ENCODE results near the gene FANCC.

The FANCC gene

DNA sequence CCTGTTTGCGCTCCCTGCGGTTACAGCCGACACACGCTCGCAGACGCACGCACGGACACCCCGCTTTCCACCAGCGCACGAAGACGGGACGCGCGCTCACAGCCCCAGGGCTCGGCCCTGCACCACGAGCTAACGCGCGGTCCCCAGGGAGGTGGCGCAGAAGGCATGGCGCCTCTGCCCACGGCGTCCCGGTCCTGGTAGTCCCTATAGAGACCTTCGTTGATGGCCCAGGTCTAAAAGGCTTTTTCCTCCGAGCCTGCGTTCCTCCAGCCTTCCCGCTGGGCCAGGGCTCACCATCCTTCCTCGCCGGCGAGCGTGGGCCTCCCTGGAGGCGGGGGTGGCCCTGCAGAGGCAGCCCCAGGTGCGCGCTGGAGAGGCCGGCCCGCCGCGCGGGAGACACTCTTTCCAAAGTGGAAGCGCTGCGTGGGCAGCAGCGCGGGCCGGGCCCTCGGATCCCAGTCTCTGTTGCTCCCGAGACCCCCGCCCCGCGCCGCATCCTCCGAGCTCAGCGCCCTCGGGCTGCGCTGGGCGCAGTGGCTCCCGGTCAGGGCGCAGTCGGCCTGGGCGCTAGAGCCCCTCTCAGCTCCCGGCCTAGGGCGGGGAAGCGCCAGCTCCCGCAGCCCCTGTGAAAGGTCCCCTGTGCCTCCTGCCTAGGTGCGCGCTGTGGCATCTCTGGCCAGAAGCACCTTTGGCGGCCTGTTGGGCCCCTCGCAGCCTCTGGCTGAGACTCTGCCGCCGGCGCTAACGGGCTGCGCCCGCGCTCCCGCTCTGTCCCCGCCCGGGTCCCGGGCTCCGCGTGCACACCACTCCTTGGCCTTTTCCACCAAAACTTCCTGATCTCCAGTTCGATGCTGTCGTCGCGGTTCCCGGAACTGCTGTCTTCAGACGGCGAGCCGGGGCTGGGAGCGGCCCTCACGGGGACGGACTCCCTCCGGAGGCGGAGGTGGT, 31.9 kb upstream of the FANCC start:
- TF ChIP-seq Cebpa-rat (IDR thresholded peaks at IDR 0.05), result no peak
- no peak overlapping the region for H3K4me2 ChIP-seq

GRCh38 chr9:95346021-95346420, 28.5 kb upstream of the FANCC start:
- H3K9ac ChIP-seq, result no peak overlapping the region
- H3K27me3 ChIP-seq, result no peaks in the 10 kb centered on the region
- peaks cover 39% of the 10 kb centered on the region for H3K9me3 ChIP-seq
- no peak for TF ChIP-seq Cebpa-rat (IDR thresholded peaks at IDR 0.05)
- no peak overlapping the region for H3K27ac ChIP-seq
- H4K20me1 ChIP-seq, result no peaks in the 10 kb centered on the region
- no peak overlapping the region for H3K4me3 ChIP-seq
- no peaks in the 10 kb centered on the region for H3K4me1 ChIP-seq
- no peaks in the 10 kb centered on the region for H3K36me3 ChIP-seq
- H3K4me2 ChIP-seq, result no peak overlapping the region

More for the DNA sequence above, 31.9 kb upstream of the FANCC start:
- no peaks in the 10 kb centered on the region for H3K27me3 ChIP-seq
- H3K9me3 ChIP-seq, result peaks cover 55% of the 10 kb centered on the region
- H3K4me3 ChIP-seq, result peak overlapping the region; percentile 11; the same call in 1 of the 2 replicates
- no peaks in the 10 kb centered on the region for H3K4me1 ChIP-seq
- no peaks in the 10 kb centered on the region for H4K20me1 ChIP-seq
- no peaks in the 10 kb centered on the region for H3K36me3 ChIP-seq
- H3K9ac ChIP-seq, result no peak overlapping the region
- no peak overlapping the region for H3K27ac ChIP-seq

DNA sequence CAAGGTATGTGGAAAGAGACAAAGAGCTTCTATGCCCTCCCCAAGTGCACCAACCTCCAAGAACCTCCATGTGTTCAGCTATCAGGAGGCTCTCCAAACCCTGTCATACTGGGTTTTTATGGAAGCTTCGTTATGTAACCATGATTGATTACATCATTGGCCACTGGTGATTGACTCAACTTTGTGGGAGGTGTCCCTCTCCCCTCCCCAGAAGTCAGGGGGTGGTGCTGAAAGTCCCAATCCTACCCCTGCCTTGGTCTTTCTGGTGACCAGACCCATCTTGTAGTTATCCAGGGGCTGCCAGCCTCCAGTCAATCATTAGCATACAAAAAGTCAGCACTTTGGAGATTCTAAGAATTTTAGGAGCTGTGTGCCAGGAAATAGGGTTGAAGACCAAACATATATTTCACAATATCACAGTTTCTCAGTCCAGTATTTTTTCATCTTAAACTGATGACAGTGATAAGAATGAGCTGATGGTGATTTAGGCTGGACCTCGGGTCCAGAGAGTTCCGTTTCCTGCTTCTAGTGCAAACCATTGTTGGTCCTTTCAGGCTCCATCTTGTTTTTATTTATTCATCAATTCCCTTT, 27.3 kb upstream of the FANCC start:
- no peaks in the 10 kb centered on the region for H3K27me3 ChIP-seq
- H3K4me1 ChIP-seq, result no peaks in the 10 kb centered on the region
- H3K9ac ChIP-seq, result no peak overlapping the region
- no peaks in the 10 kb centered on the region for H3K36me3 ChIP-seq
- H4K20me1 ChIP-seq, result no peaks in the 10 kb centered on the region
- no peak overlapping the region for H3K4me3 ChIP-seq
- no peak overlapping the region for H3K27ac ChIP-seq
- H3K9me3 ChIP-seq, result peaks cover 28% of the 10 kb centered on the region
- no peak for TF ChIP-seq Cebpa-rat (IDR thresholded peaks at IDR 0.05)
- H3K4me2 ChIP-seq, result no peak overlapping the region

GRCh38 chr9:95343725-95344287, 26.3 kb upstream of the FANCC start:
- Histone ChIP-seq H4K20me1 (no peaks in the 10 kb centered on the region), H3K4me2 (no peak overlapping the region), H3K4me1 (no peaks in the 10 kb centered on the region), H3K9ac (no peak overlapping the region), H3K9me3 (peaks cover 27% of the 10 kb centered on the region), H3K4me3 (no peak overlapping the region), H3K36me3 (no peaks in the 10 kb centered on the region), H3K27me3 (no peaks in the 10 kb centered on the region), H3K27ac (no peak overlapping the region)
- no peak for TF ChIP-seq Cebpa-rat (IDR thresholded peaks at IDR 0.05)

- H3K4me1 ChIP-seq, result no peaks in the 10 kb centered on the region
- H3K4me2 ChIP-seq, result no peak overlapping the region
- H3K27me3 ChIP-seq, result no peaks in the 10 kb centered on the region
- H3K27ac ChIP-seq, result no peak overlapping the region
- no peak overlapping the region for H3K9ac ChIP-seq
- no peaks in the 10 kb centered on the region for H4K20me1 ChIP-seq
- peaks cover 5% of the 10 kb centered on the region; the same call in 1 of the 2 replicates for H3K36me3 ChIP-seq
- peaks cover 27% of the 10 kb centered on the region for H3K9me3 ChIP-seq
- TF ChIP-seq Cebpa-rat (IDR thresholded peaks at IDR 0.05), result no peak
- no peak overlapping the region for H3K4me3 ChIP-seq
Observed at GRCh38 chr9:95342571-95342970, 25.1 kb upstream of the FANCC start.

- peaks cover 5% of the 10 kb centered on the region; the same call in 1 of the 2 replicates for H3K36me3 ChIP-seq
- no peaks in the 10 kb centered on the region for H3K4me1 ChIP-seq
- H3K27me3 ChIP-seq, result no peaks in the 10 kb centered on the region
- no peak overlapping the region for H3K9ac ChIP-seq
- H3K4me3 ChIP-seq, result no peak overlapping the region
- no peak overlapping the region for H3K4me2 ChIP-seq
- no peaks in the 10 kb centered on the region for H4K20me1 ChIP-seq
- no peak overlapping the region for H3K27ac ChIP-seq
- peaks cover 33% of the 10 kb centered on the region for H3K9me3 ChIP-seq
- TF ChIP-seq Cebpa-rat (IDR thresholded peaks at IDR 0.05), result no peak
Observed at GRCh38 chr9:95341293-95341962, 23.9 kb upstream of the FANCC start.

DNA sequence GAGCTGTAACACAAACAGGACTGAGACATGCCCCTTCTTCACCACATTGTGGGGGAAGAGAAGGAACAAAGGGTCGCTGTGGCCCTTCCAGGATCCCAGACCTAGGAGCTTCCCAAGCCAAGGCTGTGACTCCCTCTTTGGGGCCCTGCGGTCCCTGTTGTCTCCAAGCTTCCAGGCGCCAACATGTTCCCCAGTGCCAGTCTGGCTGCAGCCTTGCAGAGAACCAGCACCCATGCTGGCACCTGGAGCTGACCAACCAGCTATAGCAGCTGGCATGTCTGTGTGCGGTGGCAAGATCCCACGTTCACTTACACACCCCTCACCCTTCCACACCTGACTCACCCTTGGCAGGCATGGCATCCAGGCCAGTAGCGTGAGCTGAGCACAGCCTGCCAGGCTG, 20.7 kb upstream of the FANCC start:
- H3K4me1 ChIP-seq, result no peaks in the 10 kb centered on the region
- no peak overlapping the region for H3K27ac ChIP-seq
- peaks cover 5% of the 10 kb centered on the region; the same call in 1 of the 2 replicates for H3K36me3 ChIP-seq
- no peaks in the 10 kb centered on the region for H4K20me1 ChIP-seq
- H3K9me3 ChIP-seq, result peaks cover 39% of the 10 kb centered on the region
- no peak for TF ChIP-seq Cebpa-rat (IDR thresholded peaks at IDR 0.05)
- no peaks in the 10 kb centered on the region for H3K27me3 ChIP-seq
- H3K9ac ChIP-seq, result no peak overlapping the region
- no peak overlapping the region for H3K4me2 ChIP-seq
- no peak overlapping the region for H3K4me3 ChIP-seq

DNA sequence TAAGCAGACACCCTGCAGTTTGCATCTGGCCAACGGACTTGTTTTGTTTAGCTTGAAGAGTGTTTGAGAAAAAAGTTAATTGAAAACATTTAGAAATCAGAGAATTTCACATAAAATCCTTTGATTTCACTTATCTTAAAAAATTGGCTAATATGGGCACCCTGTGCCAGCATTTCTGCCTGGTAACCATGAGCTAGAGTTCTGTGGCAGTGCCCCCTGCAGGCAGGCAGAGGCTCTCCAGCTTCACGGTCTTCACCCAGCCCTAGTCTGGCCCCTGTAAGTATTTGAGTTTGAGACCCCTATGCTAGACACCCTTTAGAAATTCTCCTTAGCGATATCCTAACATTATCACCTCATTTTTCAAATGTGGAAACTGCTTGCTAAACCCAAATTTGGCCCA, 18.8 kb upstream of the FANCC start:
- Histone ChIP-seq H3K9ac (no peak overlapping the region), H3K27ac (no peak overlapping the region), H4K20me1 (no peaks in the 10 kb centered on the region), H3K27me3 (no peaks in the 10 kb centered on the region), H3K36me3 (peaks cover 5% of the 10 kb centered on the region; the same call in 1 of the 2 replicates), H3K4me1 (no peaks in the 10 kb centered on the region), H3K9me3 (peaks cover 53% of the 10 kb centered on the region), H3K4me3 (no peak overlapping the region), H3K4me2 (no peak overlapping the region)
- TF ChIP-seq Cebpa-rat (IDR thresholded peaks at IDR 0.05), result no peak

DNA sequence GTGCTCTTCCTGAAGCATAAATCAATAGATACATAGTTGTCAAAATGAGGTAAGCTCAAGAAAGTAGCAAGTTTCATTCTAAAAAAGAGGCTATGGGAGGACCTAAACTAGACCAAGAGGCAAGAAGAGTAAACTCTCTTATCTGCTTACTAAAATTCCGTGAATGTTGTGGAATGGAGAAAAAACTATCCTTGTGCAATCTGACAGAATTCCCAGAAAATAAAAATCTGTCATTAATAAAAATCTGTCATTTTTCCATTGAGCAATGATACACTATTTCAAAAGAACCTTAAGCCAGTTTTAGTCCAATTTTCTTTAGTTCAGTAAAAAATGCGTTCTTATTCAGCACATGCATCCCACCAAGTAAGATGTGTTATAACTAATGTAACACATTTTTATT, 15.9 kb upstream of the FANCC start:
- H3K27ac ChIP-seq, result no peak overlapping the region
- peaks cover 67% of the 10 kb centered on the region for H3K9me3 ChIP-seq
- no peak overlapping the region for H3K9ac ChIP-seq
- H3K27me3 ChIP-seq, result no peaks in the 10 kb centered on the region
- no peak overlapping the region for H3K4me3 ChIP-seq
- H4K20me1 ChIP-seq, result no peaks in the 10 kb centered on the region
- H3K36me3 ChIP-seq, result peaks cover 4% of the 10 kb centered on the region; the same call in 1 of the 2 replicates
- TF ChIP-seq Cebpa-rat (IDR thresholded peaks at IDR 0.05), result no peak
- no peak overlapping the region for H3K4me2 ChIP-seq
- no peaks in the 10 kb centered on the region for H3K4me1 ChIP-seq

Measured in BLaER1 (cell line).